GM12878 (cell line): ENCODE results near the gene S100A12.

Experiments
- CTCF ChIP-seq, 3 experiments: IDR thresholded peaks in 2 of 3; conservative IDR thresholded peaks in 1 of 3; 2 replicates each; pipeline ENCODE4 v1.5.1; 2011; ENCODE audit warnings: low read depth in 3 of 3, low read length in 3 of 3, mild to moderate bottlenecking in 3 of 3, control low read depth in 2 of 3, moderate library complexity in 2 of 3, inconsistent platforms in 1 of 3, mixed read lengths in 1 of 3; ENCODE audit not compliant: control insufficient read depth in 2 of 3, insufficient read depth in 1 of 3; ENCODE audit errors: extremely low read depth in 1 of 3
- FOXK2 ChIP-seq: fragments of 450-650 bp; IDR thresholded peaks from 2 replicates; pipeline ENCODE4 v1.6.1; 2017; ENCODE audit warnings: mild to moderate bottlenecking, moderate library complexity
- NBN ChIP-seq: fragments of 450-650 bp; IDR thresholded peaks from 2 replicates; pipeline ENCODE4 v1.6.1; 2016
- POLR2A ChIP-seq: IDR thresholded peaks from 2 replicates; pipeline ENCODE4 v1.6.1; 2011; ENCODE audit warnings: low read depth, mild to moderate bottlenecking, low read length
- TCF12 ChIP-seq: IDR thresholded peaks from 2 replicates; pipeline ENCODE4 v1.6.1; 2011; ENCODE audit warnings: low read depth, mild to moderate bottlenecking, low read length
- TCF7 ChIP-seq: IDR thresholded peaks from 2 replicates; pipeline ENCODE4 v1.6.1; 2014; ENCODE audit warnings: antibody characterized with exemption, borderline replicate concordance

GRCh38 chr1:153341431-153341934 is 33.9 kb downstream of the S100A12 start:
- TF ChIP-seq TCF12 (no peak), FOXK2 (no peak), CTCF (IDR thresholded peaks at IDR 0.05 in 2 of 3, conservative IDR thresholded peaks at IDR 0.05 in 1 of 3; ENCODE audit: control insufficient read depth in 2 of 3, extremely low read depth in 1 of 3, insufficient read depth in 1 of 3, low read depth in 3 of 3, low read length in 3 of 3) (no peak), TCF7 (no peak), POLR2A (no peak), NBN (no peak)
